ENCODE data around the gene CDH13.

CDH13 gene

DNA sequence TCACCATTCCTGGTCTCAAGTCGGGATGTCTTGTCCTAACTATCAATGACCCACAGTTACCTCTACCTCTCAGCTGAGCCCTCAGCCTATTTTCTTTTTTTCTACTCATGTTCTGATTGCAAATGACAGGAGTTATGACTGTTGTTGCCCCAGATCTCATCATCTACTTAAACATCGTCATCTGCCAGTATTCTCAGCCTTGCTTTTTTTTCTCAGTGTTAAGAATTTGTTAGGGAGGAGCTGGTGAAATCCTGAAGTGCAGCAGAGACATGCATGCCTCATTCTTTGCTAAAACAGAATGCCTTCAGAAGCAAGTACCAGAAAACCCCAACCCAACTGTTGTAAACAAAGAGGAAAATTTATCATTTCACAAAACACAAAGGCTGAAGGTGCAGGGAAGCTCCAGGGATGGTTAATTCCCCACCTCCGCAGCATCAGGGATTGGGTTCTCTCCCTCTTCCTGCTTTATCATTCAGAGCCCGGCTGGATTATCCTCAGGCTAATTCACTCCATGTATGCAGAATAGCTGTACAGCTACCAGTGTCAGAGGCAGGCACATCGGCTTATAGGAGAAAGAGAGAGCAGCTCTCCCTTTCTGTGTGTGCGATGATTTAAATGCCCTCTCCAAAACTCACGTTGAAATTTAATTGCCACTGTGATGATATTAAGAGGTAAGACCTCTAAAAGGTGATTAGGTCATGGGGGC is 640.2 kb downstream of the CDH13 start:
- H3K27ac ChIP-seq (ENCODE audit: low read length), result no peak overlapping the region
- H3K36me3 ChIP-seq (replicated peaks; ENCODE audit: insufficient read depth, low read length), result no peaks in the 10 kb centered on the region
- no peaks in the 10 kb centered on the region for H3K9me3 ChIP-seq (replicated peaks; ENCODE audit: insufficient read depth, low read length)
- H3K27me3 ChIP-seq (replicated peaks; ENCODE audit: insufficient read depth, low read length), result no peaks in the 10 kb centered on the region
- H3K79me2 ChIP-seq (ENCODE audit: low read length), result no peaks in the 10 kb centered on the region
- H3K4me1 ChIP-seq (ENCODE audit: low read length), result no peaks in the 10 kb centered on the region
- H4K20me1 ChIP-seq (ENCODE audit: insufficient read depth, low read length), result no peaks in the 10 kb centered on the region
- H2AFZ ChIP-seq (ENCODE audit: low read length), result no peak overlapping the region
- H3K4me3 ChIP-seq (ENCODE audit: low read length), result no peak overlapping the region
- TF ChIP-seq EZH2 (optimal IDR thresholded peaks at IDR 0.05; ENCODE audit: low read depth, low read length) (no peak), EZH2phosphoT487 (IDR thresholded peaks at IDR 0.05; ENCODE audit: low read length) (no peak)
- TF ChIP-seq, protein P1, sequence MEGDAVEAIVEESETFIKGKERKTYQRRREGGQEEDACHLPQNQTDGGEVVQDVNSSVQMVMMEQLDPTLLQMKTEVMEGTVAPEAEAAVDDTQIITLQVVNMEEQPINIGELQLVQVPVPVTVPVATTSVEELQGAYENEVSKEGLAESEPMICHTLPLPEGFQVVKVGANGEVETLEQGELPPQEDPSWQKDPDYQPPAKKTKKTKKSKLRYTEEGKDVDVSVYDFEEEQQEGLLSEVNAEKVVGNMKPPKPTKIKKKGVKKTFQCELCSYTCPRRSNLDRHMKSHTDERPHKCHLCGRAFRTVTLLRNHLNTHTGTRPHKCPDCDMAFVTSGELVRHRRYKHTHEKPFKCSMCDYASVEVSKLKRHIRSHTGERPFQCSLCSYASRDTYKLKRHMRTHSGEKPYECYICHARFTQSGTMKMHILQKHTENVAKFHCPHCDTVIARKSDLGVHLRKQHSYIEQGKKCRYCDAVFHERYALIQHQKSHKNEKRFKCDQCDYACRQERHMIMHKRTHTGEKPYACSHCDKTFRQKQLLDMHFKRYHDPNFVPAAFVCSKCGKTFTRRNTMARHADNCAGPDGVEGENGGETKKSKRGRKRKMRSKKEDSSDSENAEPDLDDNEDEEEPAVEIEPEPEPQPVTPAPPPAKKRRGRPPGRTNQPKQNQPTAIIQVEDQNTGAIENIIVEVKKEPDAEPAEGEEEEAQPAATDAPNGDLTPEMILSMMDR (IDR thresholded peaks at IDR 0.05; ENCODE audit: low read length), result no peak
- H3F3A ChIP-seq (ENCODE audit: insufficient read depth, low read length), result no peaks in the 10 kb centered on the region
- H3K9ac ChIP-seq (ENCODE audit: low read length), result no peak overlapping the region
- H3K9me2 ChIP-seq (replicated peaks; ENCODE audit: insufficient read depth, low read length), result no peaks in the 10 kb centered on the region
- no peak for DNase-seq
- no peak overlapping the region for H3K4me2 ChIP-seq (ENCODE audit: low read depth, low read length)

DNA sequence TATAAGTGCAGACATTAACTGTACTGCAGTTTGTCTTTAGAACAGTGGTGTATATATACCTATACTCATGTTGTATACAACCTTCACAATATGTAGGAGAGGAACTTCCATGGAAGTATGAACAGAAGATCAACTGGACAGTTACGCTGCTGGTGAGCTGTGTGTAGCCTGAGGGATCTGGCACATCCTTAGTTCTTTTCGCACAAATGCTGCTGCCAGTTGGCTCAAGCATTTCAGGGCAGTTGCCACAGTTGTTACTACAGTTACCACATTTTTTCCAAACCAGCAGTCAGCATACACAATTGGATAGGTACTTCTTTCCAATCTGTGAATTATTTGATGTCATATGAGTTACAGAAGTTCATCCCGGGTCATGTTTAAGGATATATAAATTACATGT is 641.4 kb downstream of the CDH13 start:
- no peaks in the 10 kb centered on the region for H4K20me1 ChIP-seq (ENCODE audit: insufficient read depth, low read length)
- no peak for DNase-seq
- H2AFZ ChIP-seq (ENCODE audit: low read length), result no peak overlapping the region
- H3K4me3 ChIP-seq (ENCODE audit: low read length), result no peak overlapping the region
- no peak overlapping the region for H3K4me2 ChIP-seq (ENCODE audit: low read depth, low read length)
- H3K4me1 ChIP-seq (ENCODE audit: low read length), result no peaks in the 10 kb centered on the region
- TF ChIP-seq EZH2 (optimal IDR thresholded peaks at IDR 0.05; ENCODE audit: low read depth, low read length) (no peak), EZH2phosphoT487 (IDR thresholded peaks at IDR 0.05; ENCODE audit: low read length) (no peak)
- TF ChIP-seq, protein P1 (IDR thresholded peaks at IDR 0.05; ENCODE audit: low read length), result no peak
- no peaks in the 10 kb centered on the region for H3K79me2 ChIP-seq (ENCODE audit: low read length)
- H3K36me3 ChIP-seq (replicated peaks; ENCODE audit: insufficient read depth, low read length), result no peaks in the 10 kb centered on the region
- H3K27ac ChIP-seq (ENCODE audit: low read length), result no peak overlapping the region
- no peaks in the 10 kb centered on the region for H3F3A ChIP-seq (ENCODE audit: insufficient read depth, low read length)
- no peaks in the 10 kb centered on the region for H3K9me3 ChIP-seq (replicated peaks; ENCODE audit: insufficient read depth, low read length)
- H3K27me3 ChIP-seq (replicated peaks; ENCODE audit: insufficient read depth, low read length), result no peaks in the 10 kb centered on the region
- no peak overlapping the region for H3K9ac ChIP-seq (ENCODE audit: low read length)
- H3K9me2 ChIP-seq (replicated peaks; ENCODE audit: insufficient read depth, low read length), result no peaks in the 10 kb centered on the region

DNA sequence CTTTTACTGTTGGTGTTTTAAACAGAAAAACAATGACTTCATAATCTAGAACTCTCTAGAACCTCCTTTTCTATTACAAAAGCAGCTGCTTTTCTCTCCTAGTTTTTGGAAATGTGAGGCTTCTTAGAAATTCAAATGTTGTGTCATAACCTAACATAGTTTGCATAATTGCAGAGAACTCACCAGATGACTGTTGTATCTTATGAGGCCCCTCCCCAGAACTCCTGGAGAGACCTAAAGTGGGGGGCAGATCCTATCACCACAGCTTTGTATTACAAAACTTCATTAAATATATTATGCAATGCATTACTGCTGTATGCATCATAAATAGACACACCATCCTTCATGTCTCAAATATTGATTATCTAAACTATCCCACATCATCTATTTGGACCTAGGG is 642.3 kb downstream of the CDH13 start:
- no peak overlapping the region for H3K4me2 ChIP-seq (ENCODE audit: low read depth, low read length)

More for the DNA sequence above, 642.3 kb downstream of the CDH13 start:
- Histone ChIP-seq H3K4me3 (ENCODE audit: low read length) (no peak overlapping the region), H3K4me1 (ENCODE audit: low read length) (no peaks in the 10 kb centered on the region), H2AFZ (ENCODE audit: low read length) (no peak overlapping the region), H3K27me3 (replicated peaks; ENCODE audit: insufficient read depth, low read length) (no peaks in the 10 kb centered on the region), H3K9me2 (replicated peaks; ENCODE audit: insufficient read depth, low read length) (no peaks in the 10 kb centered on the region), H3K79me2 (ENCODE audit: low read length) (no peaks in the 10 kb centered on the region), H3K36me3 (replicated peaks; ENCODE audit: insufficient read depth, low read length) (no peaks in the 10 kb centered on the region), H3K9ac (ENCODE audit: low read length) (no peak overlapping the region), H3K27ac (ENCODE audit: low read length) (no peak overlapping the region), H4K20me1 (ENCODE audit: insufficient read depth, low read length) (no peaks in the 10 kb centered on the region), H3F3A (ENCODE audit: insufficient read depth, low read length) (no peaks in the 10 kb centered on the region), H3K9me3 (replicated peaks; ENCODE audit: insufficient read depth, low read length) (no peaks in the 10 kb centered on the region)
- TF ChIP-seq, protein P1 (IDR thresholded peaks at IDR 0.05; ENCODE audit: low read length), result no peak
- TF ChIP-seq EZH2phosphoT487 (IDR thresholded peaks at IDR 0.05; ENCODE audit: low read length) (no peak), EZH2 (optimal IDR thresholded peaks at IDR 0.05; ENCODE audit: low read depth, low read length) (no peak)
- DNase-seq, result no peak
